Neural cell (in vitro differentiated cells): ENCODE results near the gene SLX4. TPM values are rescaled to one million over a fixed set of nuclear protein-coding genes. Genes with fewer than 3 reads are reported as not detected.

Source experiments
- H2AFZ ChIP-seq: fragments of 200-600, 300-800 bp; sonication (generic), shearing (Covaris generic); 2 replicates; pipeline ENCODE4 v1.6.0; 2014; ENCODE audit warnings: low read depth, mild to moderate bottlenecking, antibody characterized with exemption, low read length, moderate library complexity
- H3F3A ChIP-seq: fragments of 200-600 bp; shearing (Covaris generic); 2 replicates; pipeline ENCODE4 v1.6.1; 2016; ENCODE audit warnings: mild to moderate bottlenecking, moderate library complexity, mixed read lengths, antibody characterized with exemption, low read length; ENCODE audit not compliant: insufficient read depth, poor library complexity, severe bottlenecking
- H3K27ac ChIP-seq: fragments of 200-600, 300-800 bp; sonication (generic), shearing (Covaris generic); 2 replicates; pipeline ENCODE4 v1.5.1; 2014; ENCODE audit warnings: mild to moderate bottlenecking, low read length, moderate library complexity
- H3K27me3 ChIP-seq: fragments of 300-800, 200-600 bp; sonication (generic), shearing (Covaris generic); 2 replicates; pipeline ENCODE4 v1.6.0; 2014; ENCODE audit warnings: mild to moderate bottlenecking, low read depth, low read length, moderate library complexity; ENCODE audit not compliant: insufficient read depth
- H3K36me3 ChIP-seq: fragments of 300-800, 200-600 bp; sonication (generic), shearing (Covaris generic); 2 replicates; pipeline ENCODE4 v1.5.1; 2014; ENCODE audit warnings: mild to moderate bottlenecking, antibody characterized with exemption, low read length, moderate library complexity; ENCODE audit not compliant: insufficient read depth
- H3K4me2 ChIP-seq: fragments of 300-800, 200-600 bp; sonication (generic), shearing (Covaris generic); 2 replicates; pipeline ENCODE4 v1.6.0; 2014; ENCODE audit warnings: mild to moderate bottlenecking, low read length
- H3K4me3 ChIP-seq: fragments of 300-800, 200-600 bp; sonication (generic), shearing (Covaris generic); 2 replicates; pipeline ENCODE4 v1.5.1; 2014; ENCODE audit warnings: mild to moderate bottlenecking, low read length, moderate library complexity
- H3K79me2 ChIP-seq: fragments of 200-600 bp; shearing (Covaris generic); replicated peaks from 2 replicates; pipeline ENCODE4 v1.6.0; 2014; ENCODE audit warnings: mild to moderate bottlenecking, low read length, moderate library complexity; ENCODE audit not compliant: insufficient read depth
- H3K9ac ChIP-seq: fragments of 300-800, 200-600 bp; sonication (generic), shearing (Covaris generic); 2 replicates; pipeline ENCODE4 v1.6.1; 2016; ENCODE audit warnings: mild to moderate bottlenecking, low read length, mixed read lengths
- H3K9me2 ChIP-seq: fragments of 200-600 bp; shearing (Covaris generic); 2 replicates; pipeline ENCODE4 v1.6.1; 2016; ENCODE audit warnings: mild to moderate bottlenecking, low read length, mixed read lengths; ENCODE audit not compliant: insufficient read depth
- H3K9me3 ChIP-seq: fragments of 200-600, 300-800 bp; sonication (generic), shearing (Covaris generic); 2 replicates; pipeline ENCODE4 v1.6.1; 2016; ENCODE audit warnings: mild to moderate bottlenecking, mixed run types, low read length, moderate library complexity, mixed read lengths
- H4K20me1 ChIP-seq: fragments of 200-600 bp; shearing (Covaris generic); 2 replicates; pipeline ENCODE4 v1.6.1; 2016; ENCODE audit warnings: mild to moderate bottlenecking, mixed run types; ENCODE audit not compliant: insufficient read depth
- EP300 ChIP-seq: fragments of 450-650 bp; conservative IDR thresholded peaks from 2 replicates; pipeline ENCODE4 v1.6.1; 2014; ENCODE audit warnings: antibody characterized with exemption, mild to moderate bottlenecking, moderate library complexity; ENCODE audit not compliant: poor library complexity, severe bottlenecking
- EZH2 ChIP-seq: fragments of 200-600, 300-800 bp; shearing (Covaris generic), sonication (generic); IDR thresholded peaks from 2 replicates; pipeline ENCODE4 v1.6.1; 2014; ENCODE audit warnings: antibody characterized with exemption, low read length, borderline replicate concordance, mild to moderate bottlenecking; ENCODE audit not compliant: insufficient read depth, poor library complexity, severe bottlenecking
- MXI1 ChIP-seq: fragments of 450-650 bp; conservative IDR thresholded peaks from 2 replicates; pipeline ENCODE4 v1.6.1; 2014; ENCODE audit warnings: antibody characterized with exemption, mild to moderate bottlenecking; ENCODE audit not compliant: poor library complexity, severe bottlenecking
- POLR2AphosphoS5 ChIP-seq: IDR thresholded peaks from 2 replicates; pipeline ENCODE4 v1.6.1; 2012
- RAD21 ChIP-seq: fragments of 450-650 bp; conservative IDR thresholded peaks from 2 replicates; pipeline ENCODE4 v1.6.1; 2014; ENCODE audit warnings: antibody characterized with exemption, mild to moderate bottlenecking, moderate library complexity
- SMC3 ChIP-seq: fragments of 450-650 bp; conservative IDR thresholded peaks from 2 replicates; pipeline ENCODE4 v1.6.1; 2014; ENCODE audit warnings: antibody characterized with exemption, mild to moderate bottlenecking, moderate library complexity; ENCODE audit not compliant: poor library complexity
- TAF1 ChIP-seq: IDR thresholded peaks from 2 replicates; pipeline ENCODE4 v1.6.1; 2012; ENCODE audit warnings: low read depth
- polyA plus RNA-seq: library from polyadenylated mRNA; depleted of rRNA; stranded (reverse); fragments of >200 nt; gene quantifications from 2 replicates; pipeline ENCODE4 v1.2.3, GENCODE V29; 2014
- TF ChIP-seq, protein P1 (sequence below): fragments of 450-650 bp; IDR thresholded peaks from 2 replicates; pipeline ENCODE4 v1.5.1; 2014; ENCODE audit warnings: antibody characterized with exemption, mild to moderate bottlenecking, moderate library complexity; ENCODE audit not compliant: poor library complexity, severe bottlenecking
- TF ChIP-seq, protein P2 (sequence below): IDR thresholded peaks from 2 replicates; pipeline ENCODE4 v1.6.1; 2012; ENCODE audit warnings: borderline replicate concordance

Gene SLX4
- polyA plus RNA-seq, 1 donor from 2014 or later, result 2.9 TPM

DNA sequence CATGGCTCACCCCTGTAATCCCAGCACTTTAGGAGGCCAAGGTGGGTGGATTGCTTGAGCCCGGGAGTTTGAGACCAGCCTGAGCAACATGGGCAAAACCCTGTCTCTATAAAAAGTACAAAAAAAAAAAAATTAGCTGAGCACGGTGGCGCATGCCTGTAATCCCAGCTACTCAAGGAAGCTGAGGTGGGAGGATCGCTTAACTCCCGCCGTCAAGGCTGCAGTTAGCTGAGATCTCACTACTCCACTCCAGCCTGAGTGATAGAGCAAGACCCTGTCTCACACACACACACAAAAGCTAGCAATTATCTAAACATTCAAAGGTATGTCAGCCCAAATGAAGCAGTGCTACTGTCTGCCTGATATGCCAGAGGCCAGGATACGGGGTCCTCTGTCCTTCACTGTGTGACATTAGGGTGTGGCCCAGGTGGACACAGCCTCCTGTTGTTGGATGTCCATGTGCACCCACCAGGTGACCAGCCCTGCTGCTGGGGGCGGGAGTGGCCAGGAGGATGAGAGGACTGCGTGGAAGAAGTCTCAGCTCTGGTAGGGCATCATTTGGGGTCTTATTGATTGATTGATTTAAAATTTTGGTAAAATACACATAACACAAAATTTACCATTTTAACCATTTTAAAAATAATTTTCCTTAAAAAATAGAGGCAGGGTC lies 38.1 kb downstream of the SLX4 start:
- Histone ChIP-seq H3K36me3 (no peaks in the 10 kb centered on the region), H2AFZ (no peak overlapping the region), H3K79me2 (no peaks in the 10 kb centered on the region), H3F3A (no peaks in the 10 kb centered on the region), H3K27me3 (no peaks in the 10 kb centered on the region), H3K9ac (no peak overlapping the region), H3K9me2 (no peaks in the 10 kb centered on the region), H3K4me3 (no peak overlapping the region), H3K4me2 (no peak overlapping the region), H3K9me3 (no peaks in the 10 kb centered on the region), H3K27ac (no peak overlapping the region), H4K20me1 (no peaks in the 10 kb centered on the region)
- no peak for TF ChIP-seq RAD21
- TF ChIP-seq, protein P1, sequence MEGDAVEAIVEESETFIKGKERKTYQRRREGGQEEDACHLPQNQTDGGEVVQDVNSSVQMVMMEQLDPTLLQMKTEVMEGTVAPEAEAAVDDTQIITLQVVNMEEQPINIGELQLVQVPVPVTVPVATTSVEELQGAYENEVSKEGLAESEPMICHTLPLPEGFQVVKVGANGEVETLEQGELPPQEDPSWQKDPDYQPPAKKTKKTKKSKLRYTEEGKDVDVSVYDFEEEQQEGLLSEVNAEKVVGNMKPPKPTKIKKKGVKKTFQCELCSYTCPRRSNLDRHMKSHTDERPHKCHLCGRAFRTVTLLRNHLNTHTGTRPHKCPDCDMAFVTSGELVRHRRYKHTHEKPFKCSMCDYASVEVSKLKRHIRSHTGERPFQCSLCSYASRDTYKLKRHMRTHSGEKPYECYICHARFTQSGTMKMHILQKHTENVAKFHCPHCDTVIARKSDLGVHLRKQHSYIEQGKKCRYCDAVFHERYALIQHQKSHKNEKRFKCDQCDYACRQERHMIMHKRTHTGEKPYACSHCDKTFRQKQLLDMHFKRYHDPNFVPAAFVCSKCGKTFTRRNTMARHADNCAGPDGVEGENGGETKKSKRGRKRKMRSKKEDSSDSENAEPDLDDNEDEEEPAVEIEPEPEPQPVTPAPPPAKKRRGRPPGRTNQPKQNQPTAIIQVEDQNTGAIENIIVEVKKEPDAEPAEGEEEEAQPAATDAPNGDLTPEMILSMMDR, result no peak
- TF ChIP-seq, protein P2, sequence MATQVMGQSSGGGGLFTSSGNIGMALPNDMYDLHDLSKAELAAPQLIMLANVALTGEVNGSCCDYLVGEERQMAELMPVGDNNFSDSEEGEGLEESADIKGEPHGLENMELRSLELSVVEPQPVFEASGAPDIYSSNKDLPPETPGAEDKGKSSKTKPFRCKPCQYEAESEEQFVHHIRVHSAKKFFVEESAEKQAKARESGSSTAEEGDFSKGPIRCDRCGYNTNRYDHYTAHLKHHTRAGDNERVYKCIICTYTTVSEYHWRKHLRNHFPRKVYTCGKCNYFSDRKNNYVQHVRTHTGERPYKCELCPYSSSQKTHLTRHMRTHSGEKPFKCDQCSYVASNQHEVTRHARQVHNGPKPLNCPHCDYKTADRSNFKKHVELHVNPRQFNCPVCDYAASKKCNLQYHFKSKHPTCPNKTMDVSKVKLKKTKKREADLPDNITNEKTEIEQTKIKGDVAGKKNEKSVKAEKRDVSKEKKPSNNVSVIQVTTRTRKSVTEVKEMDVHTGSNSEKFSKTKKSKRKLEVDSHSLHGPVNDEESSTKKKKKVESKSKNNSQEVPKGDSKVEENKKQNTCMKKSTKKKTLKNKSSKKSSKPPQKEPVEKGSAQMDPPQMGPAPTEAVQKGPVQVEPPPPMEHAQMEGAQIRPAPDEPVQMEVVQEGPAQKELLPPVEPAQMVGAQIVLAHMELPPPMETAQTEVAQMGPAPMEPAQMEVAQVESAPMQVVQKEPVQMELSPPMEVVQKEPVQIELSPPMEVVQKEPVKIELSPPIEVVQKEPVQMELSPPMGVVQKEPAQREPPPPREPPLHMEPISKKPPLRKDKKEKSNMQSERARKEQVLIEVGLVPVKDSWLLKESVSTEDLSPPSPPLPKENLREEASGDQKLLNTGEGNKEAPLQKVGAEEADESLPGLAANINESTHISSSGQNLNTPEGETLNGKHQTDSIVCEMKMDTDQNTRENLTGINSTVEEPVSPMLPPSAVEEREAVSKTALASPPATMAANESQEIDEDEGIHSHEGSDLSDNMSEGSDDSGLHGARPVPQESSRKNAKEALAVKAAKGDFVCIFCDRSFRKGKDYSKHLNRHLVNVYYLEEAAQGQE, result no peak
- TF ChIP-seq MXI1, result no peak

DNA sequence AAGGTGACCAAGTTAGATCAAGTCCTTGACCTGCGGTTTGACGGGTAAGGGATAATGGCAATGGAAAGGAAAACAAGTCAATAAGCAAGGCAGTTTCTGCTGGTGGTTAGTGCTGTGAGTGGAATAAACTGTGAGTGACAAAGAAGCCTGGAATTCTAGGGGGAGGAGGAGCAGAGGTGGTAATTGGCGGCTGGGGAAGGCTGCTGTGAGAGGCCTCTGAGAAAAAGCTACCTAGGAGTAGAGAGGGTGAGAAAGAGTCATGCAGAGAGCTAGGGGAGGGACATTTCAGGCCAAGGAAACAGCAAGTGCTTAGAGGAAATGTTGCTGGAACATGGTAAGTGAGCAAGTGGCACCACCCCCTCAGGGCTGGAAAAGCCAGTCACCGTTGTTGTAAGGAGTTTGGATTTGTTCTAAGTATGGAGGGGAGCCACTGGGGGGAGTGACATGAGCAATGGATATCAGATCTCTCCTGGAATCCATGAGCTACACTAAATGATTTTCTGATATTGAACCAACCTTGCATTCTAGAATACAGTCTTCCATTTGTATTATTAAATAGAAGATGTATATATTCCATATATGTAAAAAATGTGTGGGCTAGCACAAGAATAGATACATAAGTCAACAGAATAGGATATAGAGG lies 40.9 kb downstream of the SLX4 start:
- Histone ChIP-seq H2AFZ (no peak overlapping the region), H3K4me2 (no peak overlapping the region), H3K9me3 (no peaks in the 10 kb centered on the region), H3K4me3 (no peak overlapping the region), H3F3A (no peaks in the 10 kb centered on the region), H3K27ac (no peak overlapping the region), H3K79me2 (no peaks in the 10 kb centered on the region), H3K9me2 (no peaks in the 10 kb centered on the region), H3K9ac (no peak overlapping the region), H4K20me1 (no peaks in the 10 kb centered on the region), H3K36me3 (no peaks in the 10 kb centered on the region), H3K27me3 (no peaks in the 10 kb centered on the region)
- TF ChIP-seq, protein P2, result no peak
- no peak for TF ChIP-seq MXI1
- TF ChIP-seq RAD21, result no peak
- TF ChIP-seq, protein P1, result no peak
- no peak for TF ChIP-seq POLR2AphosphoS5
- TF ChIP-seq SMC3, result no peak
- TF ChIP-seq TAF1, result no peak
- no peak for TF ChIP-seq EP300
- TF ChIP-seq EZH2, result no peak
